HG03354 (cell line): Measurements from ENCODE around the gene CD300LB.

ENCODE experiments used
- ATAC-seq: cut with Tn5 transposase; IDR thresholded peaks from one replicate; pipeline ENCODE4 v1.9.1; 2021; ENCODE audit warnings: mild to moderate bottlenecking; ENCODE audit not compliant: unreplicated experiment, poor library complexity, severe bottlenecking

CD300LB gene

GRCh38 chr17:74552037-74552436 is 20.8 kb upstream of the CD300LB start:
- no peak for ATAC-seq

GRCh38 chr17:74550602-74551001 is 19.3 kb upstream of the CD300LB start:
- no peak for ATAC-seq

- ATAC-seq, result no peak
Observed at GRCh38 chr17:74549343-74549742, 18.1 kb upstream of the CD300LB start.

- ATAC-seq, result no peak
Observed at GRCh38 chr17:74547736-74548135, 16.5 kb upstream of the CD300LB start.

GRCh38 chr17:74547264-74547663 is 16.0 kb upstream of the CD300LB start:
- no peak for ATAC-seq

- ATAC-seq, result no peak
Observed at GRCh38 chr17:74546586-74546985, 15.3 kb upstream of the CD300LB start.

- no peak for ATAC-seq
Observed at GRCh38 chr17:74545843-74546230, 14.6 kb upstream of the CD300LB start, which contains the start of gene CD300C. Gene CD300C, minus strand, starts transcription at chr17:74546115. Its CDS starts 333 bp downstream, at chr17:74545782.

- no peak for ATAC-seq
Observed at GRCh38 chr17:74544991-74545842, 13.9 kb upstream of the CD300LB start.

- no peak for ATAC-seq
Observed at GRCh38 chr17:74543891-74544760, 12.9 kb upstream of the CD300LB start.

- ATAC-seq, result no peak
Observed at GRCh38 chr17:74543406-74543805, 12.1 kb upstream of the CD300LB start.

- ATAC-seq, result no peak
Observed at GRCh38 chr17:74542727-74543383, 11.6 kb upstream of the CD300LB start.

GRCh38 chr17:74542166-74542565 is 10.9 kb upstream of the CD300LB start:
- ATAC-seq, result no peak

GRCh38 chr17:74541176-74542111 is 10.2 kb upstream of the CD300LB start:
- ATAC-seq, result no peak

- no peak for ATAC-seq
Observed at GRCh38 chr17:74539281-74539820, 8.1 kb upstream of the CD300LB start.

GRCh38 chr17:74536890-74537289 is 5.6 kb upstream of the CD300LB start:
- ATAC-seq, result no peak

GRCh38 chr17:74532115-74532514 is 840 bp upstream of the CD300LB start:
- ATAC-seq, result peak; percentile 51

- ATAC-seq, result no peak
Observed at GRCh38 chr17:74530831-74531150, 484 bp downstream of the CD300LB start.

GRCh38 chr17:74529243-74529642 is 2.0 kb downstream of the CD300LB start:
- ATAC-seq, result no peak
